Activated naive CD4-positive, alpha-beta T cell treated with anti-CD3 and anti-CD28 coated beads for 36 hours (primary cell): ENCODE data around the gene LDB2. TPM values are rescaled to one million over a fixed set of nuclear protein-coding genes. Genes with fewer than 3 reads are reported as not detected.

ENCODE experiments used
- CTCF ChIA-PET: fragments of 350-600 bp; sonication (Branson Sonifier 250); formaldehyde crosslinking; loops from one replicate; lab custom pipeline; 2021; ENCODE audit warnings: antibody characterized with exemption; lab: Charles Lee
- DNase-seq: peaks from one replicate; pipeline ENCODE4 v3.0.0-alpha.2; 2020
- H3K27ac Mint-ChIP-seq: one replicate; pipeline ENCODE4 v1.8.0; 2021; ENCODE audit warnings: mild to moderate bottlenecking, mixed read lengths
- H3K27me3 Mint-ChIP-seq: one replicate; pipeline ENCODE4 v1.8.0; 2021; ENCODE audit warnings: low read depth, mixed read lengths
- H3K36me3 Mint-ChIP-seq: one replicate; pipeline ENCODE4 v1.8.0; 2021; ENCODE audit warnings: low read depth, mixed read lengths
- H3K4me1 Mint-ChIP-seq: one replicate; pipeline ENCODE4 v1.8.0; 2021; ENCODE audit warnings: low read depth, mixed read lengths
- H3K4me3 Mint-ChIP-seq: one replicate; pipeline ENCODE4 v1.8.0; 2021; ENCODE audit warnings: mild to moderate bottlenecking, moderate library complexity, mixed read lengths
- H3K9me3 Mint-ChIP-seq: one replicate; pipeline ENCODE4 v1.8.0; 2021; ENCODE audit warnings: mixed read lengths
- intact Hi-C: fragments of 100-400 bp; cut with micrococcal nuclease; formaldehyde crosslinking; loops from one replicate; pipeline ENCODE4 v1.15.1; 2023
- total RNA-seq, 2 experiments: library from RNA; stranded (reverse); gene quantifications; one replicate each; pipeline ENCODE4 v1.2.3, GENCODE V29; 2021

LDB2 gene
- total RNA-seq, 2 experiments from 2014 or later = not detected

DNA sequence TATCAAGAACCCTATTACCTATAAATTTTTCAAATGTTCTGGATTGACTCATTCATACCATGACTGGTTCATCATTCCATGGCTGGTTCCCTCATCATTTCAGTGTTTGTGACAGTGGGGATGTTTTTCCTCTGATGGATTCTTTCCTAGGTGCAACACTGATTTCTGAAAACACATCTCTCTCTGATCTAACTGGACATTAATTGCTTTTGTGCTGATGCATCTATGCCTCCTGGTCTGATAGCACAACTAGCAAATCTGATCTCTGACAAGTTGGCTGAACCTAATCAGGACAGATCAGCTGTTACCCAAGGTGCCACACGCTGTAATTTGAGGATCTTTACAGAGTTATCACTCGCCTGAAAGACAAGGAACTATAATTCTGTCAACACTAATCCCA lies 140.2 kb downstream of the LDB2 start:
- no peak for DNase-seq
- CTCF ChIA-PET = no interaction called here
- Mint-ChIP-seq H3K27ac (no peak overlapping the region), H3K4me1 (no peaks in the 10 kb centered on the region), H3K27me3 (no peaks in the 10 kb centered on the region), H3K9me3 (no peaks in the 10 kb centered on the region), H3K36me3 (no peaks in the 10 kb centered on the region), H3K4me3 (no peak overlapping the region)
- intact Hi-C loops = no loop called here

DNA sequence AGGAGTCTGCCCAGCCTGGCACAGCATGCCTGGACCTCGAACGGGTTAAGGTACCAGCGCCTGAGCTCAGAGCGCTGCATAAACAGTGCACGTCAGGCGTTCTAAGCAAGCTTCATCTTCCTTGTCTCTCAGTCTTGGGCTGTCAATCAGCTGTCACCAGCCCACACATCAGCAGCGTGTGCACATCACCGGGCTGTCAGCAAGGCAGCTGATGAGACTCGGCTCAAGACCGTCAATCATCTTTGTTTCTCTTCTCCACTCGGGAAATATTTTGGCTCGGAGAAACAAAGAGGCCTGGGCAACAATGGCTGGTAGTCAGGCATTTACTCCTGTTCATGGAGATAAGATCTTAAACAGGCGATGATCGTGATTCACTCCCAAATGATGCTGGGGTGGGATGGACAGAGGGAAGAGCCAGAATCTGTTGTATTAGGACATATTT lies 141.3 kb downstream of the LDB2 start:
- Mint-ChIP-seq H3K4me1 (no peaks in the 10 kb centered on the region), H3K27ac (no peak overlapping the region), H3K9me3 (no peaks in the 10 kb centered on the region), H3K4me3 (no peak overlapping the region), H3K36me3 (no peaks in the 10 kb centered on the region), H3K27me3 (no peaks in the 10 kb centered on the region)
- no peak for DNase-seq
- CTCF ChIA-PET = no interaction called here
- intact Hi-C loops = no loop called here

- no peak for DNase-seq
- CTCF ChIA-PET = no interaction called here
- intact Hi-C loops = no loop called here
- Mint-ChIP-seq H3K4me1 (no peaks in the 10 kb centered on the region), H3K9me3 (no peaks in the 10 kb centered on the region), H3K27me3 (no peaks in the 10 kb centered on the region), H3K36me3 (no peaks in the 10 kb centered on the region), H3K4me3 (no peak overlapping the region), H3K27ac (no peak overlapping the region)
Measured at GRCh38 chr4:16754104-16754503, 144.3 kb downstream of the LDB2 start.

GRCh38 chr4:16752150-16752549 lies 146.3 kb downstream of the LDB2 start:
- CTCF ChIA-PET = no interaction called here
- Mint-ChIP-seq H3K4me3 (no peak overlapping the region), H3K36me3 (no peaks in the 10 kb centered on the region), H3K27ac (no peak overlapping the region), H3K27me3 (no peaks in the 10 kb centered on the region), H3K4me1 (no peaks in the 10 kb centered on the region), H3K9me3 (no peaks in the 10 kb centered on the region)
- intact Hi-C loops = no loop called here
- no peak for DNase-seq

- H3K9me3 Mint-ChIP-seq = no peaks in the 10 kb centered on the region
- no peaks in the 10 kb centered on the region for H3K27me3 Mint-ChIP-seq
- intact Hi-C loops = no loop called here
- H3K27ac Mint-ChIP-seq = no peak overlapping the region
- no peaks in the 10 kb centered on the region for H3K4me1 Mint-ChIP-seq
- no peak overlapping the region for H3K4me3 Mint-ChIP-seq
- no peaks in the 10 kb centered on the region for H3K36me3 Mint-ChIP-seq
- CTCF ChIA-PET = no interaction called here
- no peak for DNase-seq
Measured at GRCh38 chr4:16750882-16751642, 147.4 kb downstream of the LDB2 start.

DNA sequence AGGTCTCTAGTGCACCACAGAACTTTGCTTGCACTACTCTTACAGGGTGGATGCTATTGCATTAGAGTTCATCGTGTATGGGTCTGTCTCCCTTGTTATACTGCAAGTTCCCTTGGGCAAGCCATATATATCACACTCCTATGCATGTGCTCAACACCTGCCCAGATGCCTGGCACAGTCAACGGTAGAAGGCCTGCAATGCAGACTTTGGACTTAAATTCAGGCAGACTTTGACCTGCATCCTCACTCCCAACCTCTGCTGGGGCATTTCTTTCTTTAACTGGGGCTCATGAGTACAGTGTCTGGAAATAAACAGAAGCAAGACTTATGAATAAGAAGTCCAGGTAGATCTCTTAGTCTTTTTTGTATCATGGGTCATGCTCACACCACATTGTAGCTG lies 148.2 kb downstream of the LDB2 start:
- intact Hi-C loops = no loop called here
- CTCF ChIA-PET = no interaction called here
- Mint-ChIP-seq H3K27ac (no peak overlapping the region), H3K9me3 (no peaks in the 10 kb centered on the region), H3K27me3 (no peaks in the 10 kb centered on the region), H3K4me1 (no peaks in the 10 kb centered on the region), H3K4me3 (no peak overlapping the region), H3K36me3 (no peaks in the 10 kb centered on the region)
- DNase-seq = no peak

GRCh38 chr4:16745887-16746286 lies 152.6 kb downstream of the LDB2 start:
- Mint-ChIP-seq H3K27me3 (no peaks in the 10 kb centered on the region), H3K9me3 (no peaks in the 10 kb centered on the region), H3K4me1 (no peaks in the 10 kb centered on the region), H3K36me3 (no peaks in the 10 kb centered on the region), H3K4me3 (no peak overlapping the region), H3K27ac (no peak overlapping the region)
- intact Hi-C loops = no loop called here
- CTCF ChIA-PET = no interaction called here
- DNase-seq = no peak

- Mint-ChIP-seq H3K4me3 (no peak overlapping the region), H3K27me3 (no peaks in the 10 kb centered on the region), H3K27ac (no peak overlapping the region), H3K9me3 (no peaks in the 10 kb centered on the region), H3K36me3 (no peaks in the 10 kb centered on the region), H3K4me1 (no peaks in the 10 kb centered on the region)
- DNase-seq = no peak
- intact Hi-C loops = no loop called here
- CTCF ChIA-PET = no interaction called here
Measured at GRCh38 chr4:16745009-16745635, 153.3 kb downstream of the LDB2 start.

GRCh38 chr4:16741287-16741686 lies 157.2 kb downstream of the LDB2 start:
- no peak overlapping the region for H3K27ac Mint-ChIP-seq
- no peak for DNase-seq
- CTCF ChIA-PET = no interaction called here
- intact Hi-C loops = no loop called here
- no peaks in the 10 kb centered on the region for H3K36me3 Mint-ChIP-seq
- no peak overlapping the region for H3K4me3 Mint-ChIP-seq
- no peaks in the 10 kb centered on the region for H3K4me1 Mint-ChIP-seq
- H3K9me3 Mint-ChIP-seq = no peaks in the 10 kb centered on the region
- no peaks in the 10 kb centered on the region for H3K27me3 Mint-ChIP-seq

- Mint-ChIP-seq H3K27me3 (no peaks in the 10 kb centered on the region), H3K27ac (no peak overlapping the region), H3K4me3 (no peak overlapping the region), H3K4me1 (no peaks in the 10 kb centered on the region), H3K36me3 (no peaks in the 10 kb centered on the region), H3K9me3 (no peaks in the 10 kb centered on the region)
- intact Hi-C loops = no loop called here
- CTCF ChIA-PET = no interaction called here
- DNase-seq = no peak
Measured at GRCh38 chr4:16739997-16740624, 158.3 kb downstream of the LDB2 start.

DNA sequence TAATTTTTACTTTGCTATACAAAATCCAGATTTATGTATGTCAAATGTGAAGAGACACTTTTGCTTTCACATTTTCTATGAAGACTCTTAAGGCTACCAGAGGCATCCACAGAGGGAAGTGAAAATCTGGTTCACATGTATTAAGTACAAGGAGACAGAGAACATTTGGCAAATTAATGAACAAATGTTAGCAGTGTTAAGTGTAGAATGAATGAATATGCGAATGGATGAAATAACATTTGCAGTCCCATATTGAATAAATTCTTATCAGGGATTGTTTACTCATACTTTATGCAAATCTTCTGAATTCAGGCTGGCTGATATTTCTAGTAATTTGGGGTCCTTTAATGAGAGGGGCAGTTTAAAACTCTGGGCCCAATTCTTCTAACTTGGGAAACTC lies 159.9 kb downstream of the LDB2 start:
- no peaks in the 10 kb centered on the region for H3K4me1 Mint-ChIP-seq
- no peaks in the 10 kb centered on the region for H3K9me3 Mint-ChIP-seq
- H3K27ac Mint-ChIP-seq = no peak overlapping the region
- no peak overlapping the region for H3K4me3 Mint-ChIP-seq
- intact Hi-C loops = no loop called here
- CTCF ChIA-PET = no interaction called here
- DNase-seq = no peak
- H3K36me3 Mint-ChIP-seq = no peaks in the 10 kb centered on the region
- no peaks in the 10 kb centered on the region for H3K27me3 Mint-ChIP-seq

GRCh38 chr4:16733509-16733908 lies 164.9 kb downstream of the LDB2 start:
- Mint-ChIP-seq H3K27me3 (peaks cover 6% of the 10 kb centered on the region), H3K27ac (no peak overlapping the region), H3K36me3 (no peaks in the 10 kb centered on the region), H3K4me1 (no peaks in the 10 kb centered on the region), H3K4me3 (no peak overlapping the region), H3K9me3 (no peaks in the 10 kb centered on the region)
- no peak for DNase-seq
- CTCF ChIA-PET = no interaction called here
- intact Hi-C loops = no loop called here

DNA sequence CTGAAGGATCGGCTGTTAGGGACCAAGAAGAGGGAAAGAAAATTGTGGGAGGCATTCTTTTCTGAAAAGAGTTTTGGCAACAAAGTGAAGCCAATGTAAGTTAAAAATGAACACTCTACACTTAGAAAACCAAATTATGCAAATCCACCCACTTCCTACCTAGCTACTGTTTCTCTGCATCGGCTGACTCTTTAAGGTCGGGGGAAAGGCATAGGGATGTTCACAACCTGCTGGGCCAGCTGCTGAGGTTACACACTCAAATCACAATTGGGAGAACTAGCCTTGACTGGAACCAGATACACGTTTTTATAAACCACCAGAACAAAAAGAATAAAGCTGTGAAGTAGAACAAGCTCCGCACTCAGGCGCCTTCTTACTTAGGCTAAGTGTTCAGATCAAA lies 165.7 kb downstream of the LDB2 start:
- intact Hi-C loops = no loop called here
- Mint-ChIP-seq H3K27ac (no peak overlapping the region), H3K9me3 (no peaks in the 10 kb centered on the region), H3K4me1 (no peaks in the 10 kb centered on the region), H3K4me3 (no peak overlapping the region), H3K36me3 (no peaks in the 10 kb centered on the region), H3K27me3 (peaks cover 9% of the 10 kb centered on the region)
- CTCF ChIA-PET = no interaction called here
- no peak for DNase-seq
